ENCODE measurements around the gene NOS1. TPM values are rescaled to one million over a fixed set of nuclear protein-coding genes. Genes with fewer than 3 reads are reported as not detected.

NOS1 gene
- total RNA-seq, 4 donors from 2014 or later: 0.79 to 1.6 (median 0.96) TPM; not detected in 1

GRCh38 chr12:117180758-117181467, 180.5 kb downstream of the NOS1 start:
- no peak for TF ChIP-seq POLR2AphosphoS5 (IDR thresholded peaks at IDR 0.05)
- TF ChIP-seq EP300 (IDR thresholded peaks at IDR 0.05; ENCODE audit: low read depth): no peak
- TF ChIP-seq POLR2A (IDR thresholded peaks at IDR 0.05): no peak
- TF ChIP-seq CTCF (IDR thresholded peaks at IDR 0.05): no peak
- no peak for DNase-seq
- Histone ChIP-seq H3K27ac (no peak overlapping the region), H3K4me3 (no peak overlapping the region), H3K27me3 (no peaks in the 10 kb centered on the region), H3K4me1 (no peaks in the 10 kb centered on the region), H3K9me3 (no peaks in the 10 kb centered on the region), H3K36me3 (peaks cover 0 to 56% (median 26%) of the 10 kb centered on the region in 4 donors)
- intact Hi-C loops (cut with DNase I; ENCODE audit: low total_unique reads): no loop called here
- 88 to 92% methylated on average over 4 of the region's 4 CpGs for WGBS, 2 donors (ENCODE audit: low coverage in 1 of 2)
- in situ Hi-C loops (cut with MboI; ENCODE audit: low pct_ligation_motif_present in 1 of 4, low pct_unique_long_range_greater_than_20kb in 1 of 4, low sequenced_read_pairs in 3 of 4): no loop called here

- Histone ChIP-seq H3K27ac (no peak overlapping the region), H3K9me3 (no peaks in the 10 kb centered on the region), H3K36me3 (peaks cover 0 to 58% (median 25%) of the 10 kb centered on the region in 4 donors), H3K4me1 (no peaks in the 10 kb centered on the region), H3K4me3 (no peak overlapping the region), H3K27me3 (no peaks in the 10 kb centered on the region)
- TF ChIP-seq EP300 (IDR thresholded peaks at IDR 0.05; ENCODE audit: low read depth) (no peak), CTCF (IDR thresholded peaks at IDR 0.05) (no peak), POLR2A (IDR thresholded peaks at IDR 0.05) (no peak), POLR2AphosphoS5 (IDR thresholded peaks at IDR 0.05) (no peak)
- WGBS, 2 donors (ENCODE audit: low coverage in 1 of 2): 95 to 97% methylated on average over 2 of the region's 2 CpGs
- no peak for DNase-seq
- intact Hi-C loops (cut with DNase I; ENCODE audit: low total_unique reads) (no loop called here), in situ Hi-C loops (cut with MboI; ENCODE audit: low pct_ligation_motif_present in 1 of 4, low pct_unique_long_range_greater_than_20kb in 1 of 4, low sequenced_read_pairs in 3 of 4) (no loop called here)
Measured at GRCh38 chr12:117178745-117179144, 182.7 kb downstream of the NOS1 start.

GRCh38 chr12:117178301-117178700, 183.1 kb downstream of the NOS1 start:
- Histone ChIP-seq H3K36me3 (peaks cover 0 to 63% (median 26%) of the 10 kb centered on the region in 4 donors), H3K9me3 (no peaks in the 10 kb centered on the region), H3K27me3 (no peaks in the 10 kb centered on the region), H3K4me1 (no peaks in the 10 kb centered on the region), H3K4me3 (no peak overlapping the region), H3K27ac (no peak overlapping the region)
- no peak for DNase-seq
- in situ Hi-C loops (cut with MboI; ENCODE audit: low pct_ligation_motif_present in 1 of 4, low pct_unique_long_range_greater_than_20kb in 1 of 4, low sequenced_read_pairs in 3 of 4) (no loop called here), intact Hi-C loops (cut with DNase I; ENCODE audit: low total_unique reads) (no loop called here)
- WGBS, 2 donors (ENCODE audit: low coverage in 1 of 2): 98 to 100% methylated on average over 2 to 10 of the region's 10 CpGs
- no peak for TF ChIP-seq CTCF (IDR thresholded peaks at IDR 0.05)
- no peak for TF ChIP-seq POLR2AphosphoS5 (IDR thresholded peaks at IDR 0.05)

GRCh38 chr12:117172168-117172567, 189.3 kb downstream of the NOS1 start:
- TF ChIP-seq CTCF (IDR thresholded peaks at IDR 0.05): no peak
- H3K27ac ChIP-seq: no peak overlapping the region
- no peaks in the 10 kb centered on the region for H3K9me3 ChIP-seq
- 96% methylated on average over 3 of the region's 3 CpGs for WGBS, 2 donors (ENCODE audit: low coverage in 1 of 2)
- in situ Hi-C loops (cut with MboI; ENCODE audit: low pct_ligation_motif_present in 1 of 4, low pct_unique_long_range_greater_than_20kb in 1 of 4, low sequenced_read_pairs in 3 of 4): no loop called here
- no peak for DNase-seq
- intact Hi-C loops (cut with DNase I; ENCODE audit: low total_unique reads): no loop called here
- H3K27me3 ChIP-seq: no peaks in the 10 kb centered on the region
- H3K36me3 ChIP-seq: peaks cover 0 to 67% (median 24%) of the 10 kb centered on the region in 4 donors
- H3K4me3 ChIP-seq: no peak overlapping the region
- no peaks in the 10 kb centered on the region for H3K4me1 ChIP-seq

Measured in transverse colon (tissue), 4 donors.